ENCODE measurements around the gene CSPG4.

DNA sequence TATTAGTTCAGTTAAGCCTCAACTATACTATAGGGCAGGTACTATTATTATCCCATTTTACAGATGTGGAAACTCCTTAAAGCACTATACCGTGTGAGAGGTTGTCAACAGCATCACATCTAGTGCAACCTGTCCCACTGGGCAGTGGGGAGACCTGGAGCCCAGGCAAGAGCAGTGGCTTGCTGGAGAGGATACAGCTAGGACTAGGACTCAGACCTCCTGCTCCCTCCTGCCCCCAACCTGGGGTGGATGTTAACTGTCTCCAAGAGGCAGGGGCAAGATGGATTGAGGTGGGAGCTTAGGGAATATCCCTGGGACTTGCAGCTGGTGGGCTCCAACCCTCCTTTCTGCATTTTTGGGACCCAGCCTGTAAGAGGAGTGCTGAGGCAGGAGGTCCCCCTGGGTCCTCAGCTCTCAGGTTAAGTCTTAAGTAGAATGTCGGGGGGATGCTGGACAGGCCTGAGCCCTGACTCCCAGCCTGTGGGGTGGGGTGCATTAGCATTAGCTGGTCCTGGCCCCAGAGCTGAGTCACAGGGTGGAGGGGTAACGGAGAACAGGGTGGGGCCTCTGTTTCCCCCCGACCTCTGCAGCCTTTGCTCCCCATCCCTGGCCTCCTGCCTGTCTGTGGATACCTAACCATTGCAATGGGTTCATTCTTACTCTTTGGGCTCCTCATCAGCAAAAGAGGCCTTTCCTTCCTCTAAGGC lies 58.3 kb downstream of the CSPG4 start:
- TF ChIP-seq, protein P1, sequence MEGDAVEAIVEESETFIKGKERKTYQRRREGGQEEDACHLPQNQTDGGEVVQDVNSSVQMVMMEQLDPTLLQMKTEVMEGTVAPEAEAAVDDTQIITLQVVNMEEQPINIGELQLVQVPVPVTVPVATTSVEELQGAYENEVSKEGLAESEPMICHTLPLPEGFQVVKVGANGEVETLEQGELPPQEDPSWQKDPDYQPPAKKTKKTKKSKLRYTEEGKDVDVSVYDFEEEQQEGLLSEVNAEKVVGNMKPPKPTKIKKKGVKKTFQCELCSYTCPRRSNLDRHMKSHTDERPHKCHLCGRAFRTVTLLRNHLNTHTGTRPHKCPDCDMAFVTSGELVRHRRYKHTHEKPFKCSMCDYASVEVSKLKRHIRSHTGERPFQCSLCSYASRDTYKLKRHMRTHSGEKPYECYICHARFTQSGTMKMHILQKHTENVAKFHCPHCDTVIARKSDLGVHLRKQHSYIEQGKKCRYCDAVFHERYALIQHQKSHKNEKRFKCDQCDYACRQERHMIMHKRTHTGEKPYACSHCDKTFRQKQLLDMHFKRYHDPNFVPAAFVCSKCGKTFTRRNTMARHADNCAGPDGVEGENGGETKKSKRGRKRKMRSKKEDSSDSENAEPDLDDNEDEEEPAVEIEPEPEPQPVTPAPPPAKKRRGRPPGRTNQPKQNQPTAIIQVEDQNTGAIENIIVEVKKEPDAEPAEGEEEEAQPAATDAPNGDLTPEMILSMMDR (IDR thresholded peaks at IDR 0.05; ENCODE audit: borderline replicate concordance, extremely low read depth, low read length, poor library complexity, severe bottlenecking), result no peak
- no peak for TF ChIP-seq EZH2 (IDR thresholded peaks at IDR 0.05; ENCODE audit: borderline replicate concordance, low read depth, low read length, severe bottlenecking)

All from DND-41 (cell line).